ENCODE results near the gene COPA.

Gene COPA

DNA sequence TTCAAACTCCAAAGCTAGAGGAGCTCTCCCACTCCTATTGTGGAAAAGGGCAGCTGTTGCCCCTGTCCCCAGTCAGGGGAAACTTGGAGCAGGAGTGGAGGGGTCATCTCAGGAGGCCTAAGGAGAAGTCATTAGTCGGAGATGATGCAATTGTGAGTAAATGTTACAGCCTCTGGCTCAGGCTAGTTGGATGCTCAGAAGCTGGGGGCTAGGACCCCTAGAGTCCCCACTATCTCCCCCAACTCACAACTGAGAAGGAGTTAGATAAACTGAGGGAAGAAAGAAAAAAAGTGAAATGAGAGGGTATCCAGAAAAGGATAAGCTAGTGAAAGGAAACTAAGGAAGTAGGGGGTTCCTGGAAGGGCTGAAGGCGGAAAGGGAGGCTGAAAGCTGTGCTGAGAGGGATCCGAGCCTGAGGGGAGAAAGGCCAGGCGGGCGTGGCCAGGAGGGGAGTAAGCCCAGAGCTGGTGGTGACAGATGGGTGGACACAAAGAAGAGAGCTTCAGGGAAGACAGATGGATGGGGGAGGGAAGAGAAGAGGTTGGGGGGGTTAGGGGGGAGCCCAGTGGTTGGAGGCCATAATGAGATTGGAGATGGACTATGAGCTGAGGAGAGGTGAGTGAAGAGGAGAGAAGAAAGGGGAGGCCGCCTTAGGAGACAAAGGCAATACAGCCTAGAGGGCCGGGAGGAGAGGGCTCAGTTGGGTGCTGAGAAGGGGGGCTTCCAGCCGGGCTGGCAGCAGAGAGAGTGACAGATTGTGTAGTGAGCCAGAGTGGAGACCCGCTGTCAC is 19.3 kb upstream of the COPA start:
- no peak for DNase-seq (ENCODE audit: low spot score)

GRCh38 chr1:160361814-160362167 is 18.7 kb upstream of the COPA start:
- DNase-seq (ENCODE audit: low spot score) = no peak

DNA sequence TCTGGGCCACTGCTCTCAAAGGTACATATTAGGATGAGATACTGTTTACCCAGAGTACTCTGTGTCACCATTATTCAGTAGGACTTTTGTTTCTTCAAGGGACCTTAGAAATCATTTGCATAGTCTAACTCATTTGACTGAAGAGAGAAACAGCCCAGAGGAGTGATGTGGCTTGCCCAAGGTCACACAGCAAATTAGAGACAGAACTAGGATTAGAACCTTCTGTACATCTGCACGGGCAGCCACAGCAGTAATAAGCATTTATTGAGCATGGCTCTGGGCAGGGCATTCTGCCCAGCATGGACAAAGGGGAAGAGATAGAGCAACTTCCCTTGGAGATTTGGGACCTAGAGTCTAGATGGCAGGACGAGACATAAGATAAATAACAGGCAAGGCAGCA is 18.1 kb upstream of the COPA start:
- no peak for DNase-seq (ENCODE audit: low spot score)

- no peak for DNase-seq (ENCODE audit: low spot score)
These were observed 17.2 kb upstream of the COPA start for GRCh38 chr1:160360227-160360695.

GRCh38 chr1:160359559-160360226 is 16.6 kb upstream of the COPA start:
- no peak for DNase-seq (ENCODE audit: low spot score)

- no peak for DNase-seq (ENCODE audit: low spot score)
These were observed 15.0 kb upstream of the COPA start for GRCh38 chr1:160358073-160358472.

GRCh38 chr1:160357286-160358002 is 14.4 kb upstream of the COPA start:
- no peak for DNase-seq (ENCODE audit: low spot score)

DNA sequence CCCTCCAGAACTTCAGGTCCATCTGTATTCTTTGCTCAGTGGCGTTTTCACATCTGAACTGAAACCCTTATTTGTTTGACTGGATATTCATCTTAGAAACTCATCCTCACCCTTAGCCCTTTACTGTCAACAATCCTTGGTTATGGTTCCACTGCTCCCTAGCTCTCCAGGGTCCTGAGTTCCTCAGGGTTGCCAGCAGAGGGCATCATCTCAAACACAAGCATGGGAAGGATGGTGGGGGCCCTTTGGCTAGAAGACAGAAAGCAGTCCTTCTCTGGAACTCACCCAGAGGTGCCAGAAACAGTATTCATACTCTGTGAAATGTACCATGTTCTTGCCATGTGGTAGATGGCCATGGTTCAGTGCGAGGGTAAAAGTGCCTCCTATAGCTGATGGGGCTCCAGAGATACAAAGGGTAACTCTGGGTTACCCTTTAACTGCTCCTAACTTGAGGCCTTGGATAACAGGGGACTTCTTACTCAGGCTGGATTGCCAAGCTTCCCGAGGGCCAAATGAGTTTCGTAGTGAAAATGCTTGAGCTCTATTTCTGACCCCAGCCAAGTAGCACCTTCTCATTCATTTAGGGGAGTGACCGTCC is 11.4 kb upstream of the COPA start:
- DNase-seq (ENCODE audit: low spot score) = peak; percentile 14

DNA sequence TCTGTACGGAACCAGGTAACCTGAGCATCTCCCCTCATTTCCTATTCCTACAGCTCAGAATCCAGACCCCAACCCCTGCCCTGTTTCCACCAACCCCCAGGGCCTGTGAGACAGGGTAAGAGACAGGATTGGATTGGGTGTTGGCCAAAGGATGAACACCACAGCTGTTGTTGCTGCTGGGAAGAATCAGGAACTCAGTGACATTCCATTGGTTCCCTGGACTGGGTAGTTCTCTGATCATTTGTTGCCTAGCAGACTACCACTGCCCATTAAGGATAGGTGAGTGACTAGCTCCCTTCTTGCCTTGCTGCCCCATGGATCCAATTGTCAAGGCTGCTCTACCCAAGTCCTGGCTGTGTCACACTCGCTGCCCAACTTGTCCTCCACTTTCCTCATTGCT is 10.2 kb upstream of the COPA start:
- no peak for DNase-seq (ENCODE audit: low spot score)

DNA sequence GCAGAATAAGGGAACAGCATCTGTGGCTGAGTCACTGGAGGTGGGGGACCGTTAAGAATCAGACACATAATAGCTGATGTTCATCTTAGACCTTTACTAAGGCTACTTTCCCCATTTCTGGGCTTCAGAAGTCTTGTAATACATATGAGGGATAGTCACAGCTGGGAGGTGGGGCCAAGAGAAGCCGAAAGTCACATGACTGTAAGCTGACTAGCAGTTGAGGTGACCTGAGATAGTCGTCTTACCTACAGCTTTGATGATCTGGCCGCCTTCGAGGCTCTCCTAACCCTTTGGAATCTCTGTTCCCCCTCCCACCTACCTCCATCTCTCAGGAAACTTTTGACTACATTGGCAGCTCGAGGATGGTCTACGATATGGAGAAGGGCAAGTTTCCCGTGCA is 9.5 kb upstream of the COPA start:
- no peak for DNase-seq (ENCODE audit: low spot score)

- no peak for DNase-seq (ENCODE audit: low spot score)
These were observed 8.6 kb upstream of the COPA start for GRCh38 chr1:160351629-160352028.

DNA sequence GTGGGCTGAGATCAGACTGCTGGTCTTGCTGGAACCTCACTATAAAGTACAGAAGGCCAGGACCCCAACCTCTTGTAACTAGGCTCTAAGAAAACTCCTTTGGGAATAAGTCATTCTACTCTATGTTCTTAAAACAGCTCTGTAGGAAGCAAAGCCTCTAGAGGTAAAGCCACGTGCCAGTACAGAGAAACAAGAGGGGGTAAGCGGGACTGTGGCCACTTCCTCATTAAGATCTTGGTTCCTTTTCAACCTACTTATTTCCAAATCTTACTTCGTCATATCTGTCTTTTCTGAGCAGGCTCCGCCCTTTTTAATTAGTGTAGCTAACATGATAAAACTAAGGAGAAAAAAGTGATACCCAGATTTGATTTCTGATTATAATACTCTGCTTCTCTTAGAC is 3.9 kb upstream of the COPA start:
- no peak for DNase-seq (ENCODE audit: low spot score)

DNA sequence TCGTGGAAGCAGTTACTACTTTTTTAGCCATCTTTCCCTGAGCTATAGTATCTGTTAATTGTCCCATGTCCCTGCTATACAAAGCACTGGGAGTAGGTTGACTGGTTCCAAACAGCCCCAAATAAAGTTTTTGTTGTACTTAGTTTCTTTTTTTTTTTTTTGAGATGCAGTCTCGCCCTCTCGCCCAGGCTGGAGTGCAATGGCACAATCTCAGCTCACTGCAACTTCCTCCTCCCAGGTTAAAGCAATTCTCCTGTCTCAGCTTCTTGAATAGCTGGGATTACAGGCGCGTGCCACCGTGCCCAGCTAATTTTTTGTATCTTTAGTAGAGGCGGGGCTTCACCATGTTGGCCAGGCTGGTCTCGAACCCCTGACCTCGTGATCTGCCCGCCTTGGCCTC is 3.4 kb upstream of the COPA start:
- no peak for DNase-seq (ENCODE audit: low spot score)

- DNase-seq (ENCODE audit: low spot score) = no peak
These were observed 1.9 kb upstream of the COPA start for GRCh38 chr1:160344936-160345335.

DNA sequence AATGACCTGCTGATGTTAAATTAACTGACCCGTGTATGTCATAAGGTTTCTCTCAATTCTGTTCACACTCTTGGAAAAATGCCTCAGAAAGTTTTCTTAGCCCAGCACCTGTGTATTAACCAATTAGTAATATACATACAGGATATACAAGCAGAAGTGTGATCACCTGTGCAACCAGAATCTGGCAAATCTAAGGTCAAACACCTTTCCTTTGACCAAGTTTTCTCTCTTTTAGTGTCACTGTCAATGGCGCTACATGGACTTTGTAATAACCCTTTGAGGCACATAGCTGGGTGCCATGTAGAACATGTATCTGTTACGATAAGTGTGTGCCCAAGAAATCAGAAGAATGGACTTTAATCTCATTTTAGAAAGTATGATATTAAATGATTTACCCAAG is 1.2 kb upstream of the COPA start:
- no peak for DNase-seq (ENCODE audit: low spot score)

GRCh38 chr1:160342526-160342925 is 524 bp downstream of the COPA start:
- DNase-seq (ENCODE audit: low spot score) = no peak

DNA sequence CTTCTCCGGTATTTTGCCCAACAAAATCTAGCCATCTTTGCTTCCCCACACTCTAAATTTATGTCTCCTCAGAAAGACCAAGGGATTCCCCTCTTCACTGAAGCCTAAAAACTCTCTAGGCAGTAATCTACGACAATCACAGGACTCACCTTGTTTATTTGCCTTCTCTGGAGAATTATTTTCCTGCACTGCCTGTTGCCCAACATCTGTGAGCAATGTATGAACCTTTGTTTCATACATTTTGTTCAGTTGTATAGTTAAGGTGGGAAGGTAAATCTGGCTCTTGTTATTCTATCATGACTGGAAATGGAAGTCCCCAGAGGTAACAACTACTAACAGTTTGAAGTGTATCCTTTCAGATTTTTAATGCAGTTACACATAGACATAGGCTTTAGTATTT is 2.2 kb downstream of the COPA start:
- no peak for DNase-seq (ENCODE audit: low spot score)

DNA sequence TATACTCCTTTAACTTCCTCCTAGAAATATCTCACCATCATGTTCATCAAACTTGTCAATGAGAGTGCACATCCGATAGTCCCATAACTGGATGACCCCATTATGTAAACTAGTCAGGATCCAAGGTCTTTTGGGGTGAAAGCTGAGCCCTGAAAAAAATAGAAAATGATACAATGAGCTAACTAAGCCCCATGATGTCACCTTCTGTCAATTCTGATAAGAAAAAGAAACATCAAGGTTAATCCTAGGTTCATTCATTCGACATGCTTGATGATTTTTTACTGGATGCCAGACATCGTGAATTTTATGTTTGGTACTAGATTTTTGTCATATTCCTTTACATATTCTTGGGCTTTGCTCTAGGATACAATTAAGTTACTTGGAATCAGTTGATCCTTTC is 2.9 kb downstream of the COPA start:
- no peak for DNase-seq (ENCODE audit: low spot score)

GRCh38 chr1:160338580-160338979 is 4.5 kb downstream of the COPA start:
- DNase-seq (ENCODE audit: low spot score) = no peak

DNA sequence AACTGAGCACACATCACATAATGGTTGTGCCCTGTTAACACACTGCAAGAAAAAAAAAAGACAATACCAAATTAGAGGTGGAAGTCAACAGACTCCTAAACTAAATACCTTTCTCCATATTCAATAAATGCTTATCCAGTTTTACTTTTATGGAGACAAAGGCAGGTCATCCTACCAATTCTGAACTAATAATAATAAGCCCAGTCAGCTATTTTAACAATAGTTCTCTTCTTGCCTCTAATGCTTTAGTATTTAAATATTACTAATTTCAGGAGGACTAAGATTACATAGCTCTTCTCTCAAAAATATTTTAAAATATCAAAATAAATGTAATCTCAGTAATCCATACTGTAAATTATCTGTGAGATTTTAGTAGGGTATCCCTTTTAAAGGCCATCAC is 10.5 kb downstream of the COPA start:
- no peak for DNase-seq (ENCODE audit: low spot score)

GRCh38 chr1:160330119-160330518 is 12.9 kb downstream of the COPA start:
- no peak for DNase-seq (ENCODE audit: low spot score)

- DNase-seq (ENCODE audit: low spot score) = no peak
These were observed 14.9 kb downstream of the COPA start for GRCh38 chr1:160328184-160328583.

DNA sequence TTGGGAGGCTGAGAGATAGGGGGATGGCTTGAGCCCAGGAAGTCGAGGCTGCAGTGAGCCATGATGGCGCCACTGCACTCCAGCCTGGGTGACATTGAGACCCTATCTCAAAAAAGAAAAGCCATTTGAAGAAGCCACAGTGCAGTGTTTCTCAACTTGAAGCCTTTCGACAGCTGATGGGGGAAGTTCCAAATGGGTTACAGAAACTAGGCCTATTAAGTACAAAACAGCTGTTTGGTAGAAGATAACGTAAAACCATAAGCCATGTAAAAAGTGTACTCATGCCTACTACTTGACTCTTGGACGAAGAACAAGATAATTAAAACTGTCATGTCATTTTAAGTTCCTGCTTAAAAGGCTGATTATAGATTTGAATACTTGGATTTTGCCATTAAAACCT is 16.6 kb downstream of the COPA start:
- no peak for DNase-seq (ENCODE audit: low spot score)
